Effector memory CD4-positive, alpha-beta T cell (primary cell): ENCODE data around the gene MPDZ.

ENCODE experiments used
- DNase-seq, 3 donors: peaks; one replicate each; pipeline ENCODE4 v3.0.0-alpha.2; 2020
- H3K27ac ChIP-seq: 2 replicates; pipeline ENCODE4 v1.7.0; 2013; ENCODE audit warnings: mild to moderate bottlenecking, low read length, moderate library complexity; ENCODE audit not compliant: insufficient read depth, poor library complexity, severe bottlenecking
- H3K27me3 ChIP-seq: replicated peaks from 2 replicates; pipeline ENCODE4 v1.7.0; 2013; ENCODE audit warnings: mild to moderate bottlenecking, low read length; ENCODE audit not compliant: insufficient read depth, control insufficient read depth, poor library complexity, severe bottlenecking
- H3K36me3 ChIP-seq: 2 replicates; pipeline ENCODE4 v1.7.0; 2013; ENCODE audit warnings: mild to moderate bottlenecking, low read length, moderate library complexity; ENCODE audit not compliant: control insufficient read depth, insufficient read depth
- H3K4me1 ChIP-seq: 2 replicates; pipeline ENCODE4 v1.7.0; 2013; ENCODE audit warnings: low read length, mild to moderate bottlenecking; ENCODE audit not compliant: control insufficient read depth, insufficient read depth, poor library complexity, severe bottlenecking
- H3K4me3 ChIP-seq: 2 replicates; pipeline ENCODE4 v1.7.0; 2013; ENCODE audit warnings: low read length, low read depth, mild to moderate bottlenecking; ENCODE audit not compliant: insufficient read depth, poor library complexity, severe bottlenecking
- H3K9me3 ChIP-seq: 2 replicates; pipeline ENCODE4 v1.7.0; 2013; ENCODE audit warnings: mild to moderate bottlenecking, low read length, moderate library complexity; ENCODE audit not compliant: control insufficient read depth

Gene MPDZ

DNA sequence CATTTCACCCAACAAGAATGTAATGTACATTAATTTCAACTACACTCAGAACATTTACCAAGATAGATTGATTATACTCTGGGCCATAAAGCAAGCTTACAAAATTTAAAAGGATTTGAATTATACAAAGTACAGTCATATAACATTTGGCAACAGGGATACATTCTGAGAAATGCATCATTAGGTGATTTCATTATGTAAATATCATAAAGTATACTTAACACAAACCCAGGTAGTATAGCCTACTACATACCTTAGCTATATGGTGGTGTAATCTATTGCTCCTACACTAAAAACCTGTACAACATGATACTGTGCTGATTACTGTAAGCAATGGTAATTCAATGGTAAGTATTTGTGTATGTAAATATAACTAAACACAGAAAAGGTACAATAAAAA lies 202.9 kb downstream of the MPDZ start:
- Histone ChIP-seq H3K4me1 (no peaks in the 10 kb centered on the region), H3K27me3 (no peaks in the 10 kb centered on the region), H3K27ac (no peak overlapping the region), H3K4me3 (no peak overlapping the region), H3K36me3 (no peaks in the 10 kb centered on the region), H3K9me3 (peaks cover 4% of the 10 kb centered on the region)
- DNase-seq: no peak

DNA sequence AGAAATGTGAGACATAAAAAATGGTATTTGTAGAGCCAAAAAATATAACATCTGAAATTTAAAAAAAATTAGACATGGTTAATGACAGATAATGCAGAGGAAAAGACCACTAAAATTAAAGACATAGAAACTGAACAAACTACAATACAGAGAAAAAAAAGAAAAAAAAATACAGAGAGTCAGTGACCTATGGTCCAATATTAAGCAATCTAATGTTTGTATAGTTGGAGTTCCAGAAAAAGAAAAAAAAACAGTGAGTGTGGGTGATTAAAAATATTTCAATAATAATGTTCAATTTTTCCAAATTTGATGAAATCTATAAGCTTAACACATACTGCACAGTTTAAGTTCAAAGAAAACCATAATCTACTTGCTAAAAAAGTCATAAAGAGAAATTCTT lies 207.6 kb downstream of the MPDZ start:
- no peaks in the 10 kb centered on the region for H3K4me1 ChIP-seq

DNA sequence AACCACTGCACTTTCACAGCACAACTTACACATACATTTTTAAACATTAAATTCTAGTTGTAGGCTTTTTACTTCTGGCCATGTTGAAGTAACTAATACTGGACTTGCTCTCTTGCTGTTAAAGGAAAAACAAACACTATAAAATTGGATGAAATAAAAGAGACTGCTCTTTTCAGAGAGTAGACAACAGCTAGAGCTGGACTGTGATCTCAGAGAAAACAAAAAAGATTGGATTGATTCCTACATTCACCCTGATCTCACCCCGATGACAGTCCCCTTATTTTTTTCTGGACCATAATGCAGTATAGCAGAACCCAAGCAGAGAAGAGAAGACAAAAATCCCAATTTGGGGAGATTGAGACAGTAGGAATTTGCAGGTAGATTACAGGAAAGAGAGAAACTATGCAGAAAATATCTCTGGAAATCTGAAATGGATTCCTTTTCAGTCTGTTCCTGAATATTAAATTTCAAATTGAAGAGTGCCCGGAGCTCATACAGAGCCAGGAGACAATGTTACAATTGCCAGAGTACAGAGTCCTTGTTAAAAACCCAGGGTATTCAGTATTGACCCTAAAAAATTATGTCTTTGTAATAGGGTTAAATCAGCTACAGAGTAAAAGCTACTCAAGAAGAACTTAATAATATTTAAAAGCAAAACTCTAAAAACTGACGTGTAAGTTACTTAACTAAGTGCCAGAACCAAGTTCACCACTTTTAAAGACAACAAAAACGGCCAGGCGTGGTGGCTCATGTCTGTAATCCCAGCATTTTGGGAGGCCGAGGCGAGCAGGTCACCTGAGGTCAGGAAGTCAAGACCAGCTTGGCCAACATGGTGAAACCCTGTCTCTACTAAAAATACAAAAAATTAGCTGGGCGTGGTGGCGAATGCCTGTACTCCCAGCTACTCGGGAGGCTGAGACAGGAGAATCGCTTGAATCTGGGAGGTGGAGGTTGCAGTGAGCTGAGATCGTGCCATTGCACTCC lies 208.6 kb downstream of the MPDZ start:
- H3K27me3 ChIP-seq: no peaks in the 10 kb centered on the region
- no peaks in the 10 kb centered on the region for H3K4me1 ChIP-seq
- no peaks in the 10 kb centered on the region for H3K36me3 ChIP-seq
- H3K4me3 ChIP-seq: no peak overlapping the region
- DNase-seq: no peak
- H3K27ac ChIP-seq: no peak overlapping the region
- no peaks in the 10 kb centered on the region for H3K9me3 ChIP-seq

More for the DNA sequence above, 207.6 kb downstream of the MPDZ start:
- Histone ChIP-seq H3K36me3 (no peaks in the 10 kb centered on the region), H3K4me3 (no peak overlapping the region), H3K27ac (no peak overlapping the region), H3K9me3 (no peaks in the 10 kb centered on the region), H3K27me3 (no peaks in the 10 kb centered on the region)
- DNase-seq: no peak

DNA sequence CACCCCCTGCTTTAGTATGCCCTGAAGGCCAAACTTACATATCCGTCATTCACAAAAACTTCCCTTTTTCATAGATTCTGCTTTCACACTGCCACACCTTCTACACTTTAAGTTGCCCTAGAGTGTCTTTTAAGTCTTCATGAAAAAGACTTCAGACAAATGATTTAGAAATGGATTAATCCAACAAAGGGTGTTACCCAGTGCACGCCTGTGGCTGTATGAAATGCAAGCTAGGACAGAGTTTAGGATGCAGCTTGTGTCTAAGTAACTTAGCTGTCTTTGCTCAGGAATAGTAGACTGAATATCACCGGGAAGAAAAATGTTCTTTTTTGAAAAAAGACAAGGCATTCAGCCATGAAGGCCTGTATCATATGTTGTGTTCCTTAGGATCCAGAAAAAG lies 210.0 kb downstream of the MPDZ start:
- Histone ChIP-seq H3K27me3 (no peaks in the 10 kb centered on the region), H3K9me3 (no peaks in the 10 kb centered on the region), H3K4me1 (no peaks in the 10 kb centered on the region), H3K36me3 (no peaks in the 10 kb centered on the region), H3K27ac (no peak overlapping the region), H3K4me3 (no peak overlapping the region)
- DNase-seq: no peak

DNA sequence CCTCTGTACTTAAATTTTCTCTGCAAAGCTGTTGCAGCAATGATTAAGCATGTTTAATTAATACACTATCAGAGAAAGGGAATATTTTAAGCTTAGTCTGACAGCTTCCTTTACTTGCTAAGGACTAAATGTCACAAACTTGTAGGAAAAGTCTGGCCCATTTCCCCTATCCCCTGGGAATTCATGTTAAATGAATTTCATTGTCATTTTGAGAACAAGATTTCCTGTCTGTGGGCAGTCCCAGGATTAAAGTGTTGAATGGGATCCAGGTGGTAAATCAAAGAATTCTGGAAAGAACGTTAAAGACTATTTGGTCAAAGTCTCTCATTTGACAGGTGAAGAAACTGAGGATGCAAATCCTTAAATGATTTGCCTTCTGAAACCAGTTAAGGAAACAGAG lies 214.8 kb downstream of the MPDZ start:
- DNase-seq: no peak
- Histone ChIP-seq H3K27me3 (no peaks in the 10 kb centered on the region), H3K4me3 (no peak overlapping the region), H3K36me3 (no peaks in the 10 kb centered on the region), H3K9me3 (no peaks in the 10 kb centered on the region), H3K27ac (no peak overlapping the region), H3K4me1 (no peaks in the 10 kb centered on the region)

DNA sequence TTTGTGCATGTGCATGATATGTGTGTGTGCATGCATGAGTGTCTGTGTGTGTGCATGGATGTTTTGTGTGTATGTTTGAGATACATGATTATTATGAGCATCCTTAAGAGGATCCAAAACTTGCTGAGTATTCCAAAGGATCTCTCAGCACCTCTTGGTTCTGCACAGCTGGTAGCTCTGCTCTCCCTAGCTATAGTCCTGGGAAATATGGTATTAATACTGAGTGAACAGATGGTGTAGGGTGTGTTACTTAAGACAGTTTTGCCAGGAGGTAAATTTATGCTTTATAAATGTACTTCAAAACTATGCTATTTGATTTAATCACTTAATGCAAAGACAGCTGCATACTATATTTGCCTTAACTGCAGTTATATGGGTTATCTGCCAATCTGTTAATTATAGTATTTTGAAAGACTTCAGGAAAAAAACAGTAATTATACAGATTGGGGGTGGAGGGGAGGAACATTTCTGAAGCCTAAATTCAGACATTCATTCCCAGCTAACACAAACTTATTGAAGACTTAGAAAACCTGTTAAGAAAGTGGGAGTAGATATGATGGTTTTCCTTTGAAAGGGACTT lies 215.5 kb downstream of the MPDZ start:
- no peaks in the 10 kb centered on the region for H3K27me3 ChIP-seq

DNA sequence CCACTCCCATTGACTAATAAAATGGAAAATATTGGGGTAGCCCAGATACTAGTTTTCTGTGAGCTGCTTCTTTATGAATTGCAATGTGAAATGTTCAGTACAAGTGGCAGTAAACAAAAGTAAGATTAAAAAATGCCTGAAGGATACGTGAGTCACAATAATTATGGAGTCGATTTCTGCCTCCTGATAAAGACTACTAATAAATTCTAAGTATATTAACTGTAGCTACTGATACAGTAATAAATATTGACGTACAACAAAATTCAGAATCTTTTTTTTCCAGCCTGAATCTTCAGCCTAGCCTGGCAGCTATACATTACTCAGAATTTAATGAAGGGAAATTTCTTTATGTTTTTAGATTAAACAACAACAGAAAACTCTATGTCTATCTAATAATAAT lies 218.1 kb downstream of the MPDZ start:
- H3K27me3 ChIP-seq: no peaks in the 10 kb centered on the region
- H3K4me3 ChIP-seq: no peak overlapping the region
- no peaks in the 10 kb centered on the region for H3K4me1 ChIP-seq
- no peaks in the 10 kb centered on the region for H3K36me3 ChIP-seq
- DNase-seq: no peak
- no peak overlapping the region for H3K27ac ChIP-seq
- no peaks in the 10 kb centered on the region for H3K9me3 ChIP-seq

More for the DNA sequence above, 215.5 kb downstream of the MPDZ start:
- Histone ChIP-seq H3K9me3 (no peaks in the 10 kb centered on the region), H3K4me3 (no peak overlapping the region), H3K27ac (no peak overlapping the region), H3K36me3 (no peaks in the 10 kb centered on the region), H3K4me1 (no peaks in the 10 kb centered on the region)
- DNase-seq: no peak
